MG63 (cell line): ENCODE measurements around the gene REEP6. TPM values are rescaled to one million over a fixed set of nuclear protein-coding genes. Genes with fewer than 3 reads are reported as not detected.
A peak's percentile ranks its signal among the peaks of the same experiment; 100 is the strongest.
"Not testable (repeated sequence)": the region's sequence is repeated elsewhere in the genome, so short reads cannot be mapped to it uniquely, and the experiment has no call there.

Source experiments
- DNase-seq: peaks from one replicate; pipeline ENCODE4 v3.0.0-alpha.2; 2020
- H3K27me3 ChIP-seq: fragments of 250-450 bp; sonication (Bioruptor Pico); 2 replicates; pipeline ENCODE4 v1.5.1; 2020; ENCODE audit warnings: mild to moderate bottlenecking, moderate library complexity
- H3K36me3 ChIP-seq: fragments of 250-450 bp; sonication (Bioruptor Pico); 2 replicates; pipeline ENCODE4 v1.5.1; 2020; ENCODE audit warnings: mild to moderate bottlenecking, moderate library complexity
- H3K4me3 ChIP-seq: fragments of 250-450 bp; sonication (Bioruptor Pico); 2 replicates; pipeline ENCODE4 v1.5.1; 2020; ENCODE audit warnings: mild to moderate bottlenecking, moderate library complexity
- H3K9me3 ChIP-seq: fragments of 250-450 bp; sonication (Bioruptor Pico); 2 replicates; pipeline ENCODE4 v1.5.1; 2020; ENCODE audit warnings: mild to moderate bottlenecking, moderate library complexity
- total RNA-seq: library from RNA; depleted of rRNA; stranded (reverse); fragments of >200 nt; shearing (Covaris generic); gene quantifications from 2 replicates; pipeline ENCODE4 v1.2.3, GENCODE V29; 2014; ENCODE audit warnings: low replicate concordance

REEP6 gene
- total RNA-seq, 1 experiment from 2014 or later: 0.99 TPM

GRCh38 chr19:1494115-1494815 is 3.3 kb downstream of the REEP6 start:
- H3K9me3 ChIP-seq: no peaks in the 10 kb centered on the region
- no peaks in the 10 kb centered on the region for H3K27me3 ChIP-seq
- no peak for DNase-seq
- H3K4me3 ChIP-seq: no peak overlapping the region
- no peaks in the 10 kb centered on the region for H3K36me3 ChIP-seq

- Histone ChIP-seq H3K36me3 (no peaks in the 10 kb centered on the region), H3K27me3 (no peaks in the 10 kb centered on the region), H3K4me3 (no peak overlapping the region), H3K9me3 (no peaks in the 10 kb centered on the region)
- no peak for DNase-seq
Observed at GRCh38 chr19:1495051-1495798, 4.2 kb downstream of the REEP6 start.

GRCh38 chr19:1495799-1496713 is 5.1 kb downstream of the REEP6 start:
- Histone ChIP-seq H3K36me3 (no peaks in the 10 kb centered on the region), H3K27me3 (no peaks in the 10 kb centered on the region), H3K4me3 (no peak overlapping the region), H3K9me3 (no peaks in the 10 kb centered on the region)
- DNase-seq: no peak

- no peak for DNase-seq
Observed at GRCh38 chr19:1496714-1497577, 6.0 kb downstream of the REEP6 start.

GRCh38 chr19:1497578-1498235 is 6.7 kb downstream of the REEP6 start:
- Histone ChIP-seq H3K9me3 (no peaks in the 10 kb centered on the region), H3K36me3 (no peaks in the 10 kb centered on the region), H3K4me3 (no peak overlapping the region), H3K27me3 (no peaks in the 10 kb centered on the region)
- DNase-seq: no peak

More at GRCh38 chr19:1496714-1497577, 6.0 kb downstream of the REEP6 start:
- no peaks in the 10 kb centered on the region for H3K36me3 ChIP-seq
- no peaks in the 10 kb centered on the region for H3K9me3 ChIP-seq
- no peak overlapping the region for H3K4me3 ChIP-seq
- H3K27me3 ChIP-seq: no peaks in the 10 kb centered on the region

- not testable (repeated sequence) for DNase-seq, H3K36me3 ChIP-seq, H3K9me3 ChIP-seq, H3K27me3 ChIP-seq, H3K4me3 ChIP-seq
Observed at GRCh38 chr19:1499231-1499630, 8.2 kb downstream of the REEP6 start.

DNA sequence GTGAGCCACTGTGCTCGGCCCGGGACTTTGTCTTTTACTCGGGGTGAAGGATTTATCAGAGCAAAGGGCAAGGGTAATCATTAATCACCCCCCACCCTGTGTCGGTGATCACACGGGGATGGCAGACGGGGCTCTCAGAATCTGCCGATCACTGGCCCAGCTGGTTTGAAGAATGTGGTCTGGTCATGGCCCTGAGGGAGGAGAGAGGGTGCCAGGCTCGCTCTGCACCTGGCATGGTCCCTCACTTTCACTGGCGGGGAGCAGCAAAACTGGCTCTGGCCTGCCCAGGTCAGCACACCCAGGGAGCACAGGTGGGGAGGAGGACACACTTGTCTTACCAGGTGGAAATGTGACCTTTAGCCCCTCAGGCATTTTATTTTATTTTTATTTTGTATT is 10.2 kb downstream of the REEP6 start:
- DNase-seq: no peak
- Histone ChIP-seq H3K9me3 (no peaks in the 10 kb centered on the region), H3K27me3 (peaks cover 4% of the 10 kb centered on the region; the same call in 1 of the 2 replicates), H3K4me3 (no peak overlapping the region), H3K36me3 (no peaks in the 10 kb centered on the region)

DNA sequence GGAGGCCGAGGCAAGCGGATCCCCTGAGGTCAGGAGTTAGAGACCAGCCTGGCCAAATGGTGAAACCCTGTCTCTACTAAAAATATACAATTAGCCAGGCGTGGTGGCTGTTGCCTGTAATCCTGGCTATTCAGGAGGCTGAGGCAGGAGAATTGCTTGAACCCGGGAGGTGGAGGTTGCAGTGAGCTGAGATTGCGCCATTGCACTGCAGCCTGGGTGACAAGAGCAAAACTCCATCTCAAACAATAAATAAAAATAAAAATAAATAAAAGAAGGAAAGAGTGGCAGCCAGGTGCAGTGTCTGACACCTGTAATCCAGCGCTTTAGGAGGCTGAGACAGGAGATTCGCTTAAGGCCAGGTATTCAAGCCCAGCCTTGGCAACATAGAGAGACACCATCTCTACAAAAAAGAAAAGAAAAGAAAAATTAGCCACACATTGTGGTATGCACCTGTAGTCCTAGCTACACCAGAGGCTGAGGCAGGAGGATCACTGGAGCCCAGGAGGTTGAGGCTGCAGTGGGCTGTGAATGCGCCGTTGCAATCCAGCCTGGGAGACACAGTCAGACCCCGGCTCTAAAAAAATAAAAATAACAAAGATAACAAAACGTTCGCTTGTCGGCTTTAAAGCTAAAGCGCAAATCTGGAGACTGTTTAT is 11.6 kb downstream of the REEP6 start:
- H3K27me3 ChIP-seq: peaks cover 4% of the 10 kb centered on the region; the same call in 1 of the 2 replicates
- no peaks in the 10 kb centered on the region for H3K9me3 ChIP-seq
- DNase-seq: no peak
- no peak overlapping the region for H3K4me3 ChIP-seq
- no peaks in the 10 kb centered on the region for H3K36me3 ChIP-seq

GRCh38 chr19:1503089-1503924 is 12.3 kb downstream of the REEP6 start:
- Histone ChIP-seq H3K9me3 (no peaks in the 10 kb centered on the region), H3K4me3 (no peak overlapping the region), H3K27me3 (peaks cover 4% of the 10 kb centered on the region; the same call in 1 of the 2 replicates), H3K36me3 (no peaks in the 10 kb centered on the region)
- peak; percentile 38 for DNase-seq

GRCh38 chr19:1503925-1504773 is 13.2 kb downstream of the REEP6 start:
- peaks cover 4% of the 10 kb centered on the region; the same call in 1 of the 2 replicates for H3K27me3 ChIP-seq
- no peak for DNase-seq
- no peaks in the 10 kb centered on the region for H3K36me3 ChIP-seq
- no peaks in the 10 kb centered on the region for H3K9me3 ChIP-seq
- H3K4me3 ChIP-seq: no peak overlapping the region

GRCh38 chr19:1505012-1505411 is 14.0 kb downstream of the REEP6 start:
- Histone ChIP-seq H3K4me3 (no peak overlapping the region), H3K27me3 (peaks cover 4% of the 10 kb centered on the region; the same call in 1 of the 2 replicates), H3K9me3 (no peaks in the 10 kb centered on the region), H3K36me3 (no peaks in the 10 kb centered on the region)
- DNase-seq: no peak

DNA sequence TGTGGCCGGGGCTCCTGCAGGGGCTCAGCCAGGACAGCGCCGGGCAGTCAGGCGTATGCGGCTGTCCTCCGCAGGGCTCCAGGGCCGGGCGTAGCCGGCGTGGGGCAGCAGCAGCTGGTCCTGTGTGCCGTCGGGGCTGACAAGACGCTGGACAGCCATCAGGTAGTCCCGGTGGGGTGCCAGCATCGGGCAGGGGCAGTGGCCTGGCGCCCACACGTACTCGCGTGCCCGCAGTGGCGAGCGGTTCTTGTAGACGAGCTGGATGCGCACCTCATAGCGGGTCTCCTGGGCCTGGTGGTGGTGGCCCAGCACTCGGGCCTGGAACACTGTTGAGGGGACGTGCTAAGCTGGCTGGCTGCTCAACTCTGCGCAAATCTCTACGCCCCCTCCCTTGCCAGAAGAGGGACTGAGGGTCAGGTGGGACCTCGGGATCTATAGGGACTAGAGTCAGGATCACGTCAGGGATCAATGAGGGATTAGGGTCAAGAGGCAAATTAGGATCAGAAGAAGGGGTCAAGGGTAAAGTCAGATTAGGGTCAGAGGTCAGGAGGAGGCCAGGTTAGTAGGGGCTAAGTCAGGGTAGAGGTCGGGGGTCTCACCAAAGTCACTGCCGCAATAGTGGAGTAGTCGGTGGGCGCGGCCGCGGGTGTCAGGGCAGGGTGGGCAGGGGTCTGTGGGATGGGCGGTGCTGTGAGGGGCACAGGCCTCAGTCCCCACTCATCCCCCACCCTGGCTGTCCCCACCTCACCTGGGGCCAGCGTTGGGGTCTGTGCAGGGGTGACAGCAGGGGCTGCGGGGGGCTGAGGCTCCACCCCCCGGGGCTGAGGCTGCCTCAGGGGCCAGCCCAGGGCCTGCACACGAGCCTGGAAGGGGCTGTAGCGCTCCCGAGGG is 15.3 kb downstream of the REEP6 start:
- Histone ChIP-seq H3K36me3 (no peaks in the 10 kb centered on the region), H3K4me3 (no peak overlapping the region), H3K9me3 (no peaks in the 10 kb centered on the region), H3K27me3 (peaks cover 4% of the 10 kb centered on the region; the same call in 1 of the 2 replicates)
- DNase-seq: no peak

GRCh38 chr19:1507192-1507660 is 16.2 kb downstream of the REEP6 start:
- no peaks in the 10 kb centered on the region for H3K9me3 ChIP-seq
- no peaks in the 10 kb centered on the region for H3K36me3 ChIP-seq
- DNase-seq: no peak
- H3K4me3 ChIP-seq: no peak overlapping the region
- H3K27me3 ChIP-seq: peaks cover 4% of the 10 kb centered on the region; the same call in 1 of the 2 replicates
